Neural crest cell (in vitro differentiated cells): Measurements from ENCODE around the gene SEMA3C. TPM values are rescaled to one million over a fixed set of nuclear protein-coding genes. Genes with fewer than 3 reads are reported as not detected.

Experiments used
- DNase-seq: peaks from one replicate; pipeline ENCODE4 v3.0.0; 2021; ENCODE audit warnings: low read depth, mixed read lengths, low spot score
- H3K27ac Mint-ChIP-seq: one replicate; pipeline ENCODE4 v1.8.0; 2021; ENCODE audit warnings: mild to moderate bottlenecking, mixed read lengths; ENCODE audit not compliant: unreplicated experiment
- H3K27me3 Mint-ChIP-seq: 2 replicates; pipeline ENCODE4 v1.8.0; 2021; ENCODE audit warnings: low read depth, mild to moderate bottlenecking, mixed read lengths
- H3K36me3 Mint-ChIP-seq: 2 replicates; pipeline ENCODE4 v1.8.0; 2021; ENCODE audit warnings: low read depth, mild to moderate bottlenecking, mixed read lengths
- H3K4me1 Mint-ChIP-seq: 2 replicates; pipeline ENCODE4 v1.8.0; 2021; ENCODE audit warnings: mixed read lengths
- H3K4me3 Mint-ChIP-seq: one replicate; pipeline ENCODE4 v1.8.0; 2021; ENCODE audit warnings: mild to moderate bottlenecking, mixed read lengths
- H3K9me3 Mint-ChIP-seq: 2 replicates; pipeline ENCODE4 v1.8.0; 2021; ENCODE audit warnings: mixed read lengths
- CTCF ChIP-seq: fragments of 200-600 bp; sonication (generic); conservative IDR thresholded peaks from 2 replicates; pipeline ENCODE4 v1.5.0; 2021; ENCODE audit warnings: antibody characterized with exemption, mild to moderate bottlenecking
- total RNA-seq: library from RNA; stranded (reverse); gene quantifications from 2 replicates; pipeline ENCODE4 v1.2.1, GENCODE V29; 2021

SEMA3C gene
- total RNA-seq, 1 donor from 2014 or later, result 36.6 TPM

GRCh38 chr7:80869821-80870751 lies 48.8 kb downstream of the SEMA3C start:
- TF ChIP-seq CTCF, result no peak
- Mint-ChIP-seq H3K36me3 (no peaks in the 10 kb centered on the region), H3K4me3 (no peak overlapping the region)

GRCh38 chr7:80869106-80869784 lies 49.6 kb downstream of the SEMA3C start:
- DNase-seq, result no peak
- H3K36me3 Mint-ChIP-seq, result peaks cover 4% of the 10 kb centered on the region
- H3K27ac Mint-ChIP-seq, result no peak overlapping the region
- no peaks in the 10 kb centered on the region for H3K9me3 Mint-ChIP-seq
- H3K27me3 Mint-ChIP-seq, result no peaks in the 10 kb centered on the region
- H3K4me3 Mint-ChIP-seq, result no peak overlapping the region
- TF ChIP-seq CTCF, result no peak
- H3K4me1 Mint-ChIP-seq, result peaks cover 8% of the 10 kb centered on the region

More at GRCh38 chr7:80869821-80870751, 48.8 kb downstream of the SEMA3C start:
- Mint-ChIP-seq H3K9me3 (no peaks in the 10 kb centered on the region), H3K27me3 (no peaks in the 10 kb centered on the region), H3K4me1 (peaks cover 8% of the 10 kb centered on the region), H3K27ac (no peak overlapping the region)
- no peak for DNase-seq

- no peak overlapping the region for H3K27ac Mint-ChIP-seq
Measured at GRCh38 chr7:80868566-80868965, 50.3 kb downstream of the SEMA3C start.

GRCh38 chr7:80860554-80860953 lies 58.3 kb downstream of the SEMA3C start:
- H3K27ac Mint-ChIP-seq, result no peak overlapping the region
- no peak overlapping the region for H3K4me3 Mint-ChIP-seq
- peaks cover 17% of the 10 kb centered on the region for H3K36me3 Mint-ChIP-seq
- TF ChIP-seq CTCF, result no peak
- DNase-seq, result no peak
- no peaks in the 10 kb centered on the region for H3K27me3 Mint-ChIP-seq
- peaks cover 8% of the 10 kb centered on the region for H3K9me3 Mint-ChIP-seq
- H3K4me1 Mint-ChIP-seq, result peaks cover 12% of the 10 kb centered on the region

More at GRCh38 chr7:80868566-80868965, 50.3 kb downstream of the SEMA3C start:
- DNase-seq, result no peak
- Mint-ChIP-seq H3K4me3 (no peak overlapping the region), H3K36me3 (peaks cover 6% of the 10 kb centered on the region), H3K27me3 (no peaks in the 10 kb centered on the region), H3K4me1 (peaks cover 8% of the 10 kb centered on the region), H3K9me3 (no peaks in the 10 kb centered on the region)
- no peak for TF ChIP-seq CTCF

- peaks cover 13% of the 10 kb centered on the region for H3K36me3 Mint-ChIP-seq
- H3K27me3 Mint-ChIP-seq, result no peaks in the 10 kb centered on the region
- H3K4me3 Mint-ChIP-seq, result no peak overlapping the region
- H3K9me3 Mint-ChIP-seq, result peaks cover 8% of the 10 kb centered on the region
- H3K27ac Mint-ChIP-seq, result no peak overlapping the region
- no peak for DNase-seq
- no peak for TF ChIP-seq CTCF
- peaks cover 12% of the 10 kb centered on the region for H3K4me1 Mint-ChIP-seq
Measured at GRCh38 chr7:80859272-80859970, 59.4 kb downstream of the SEMA3C start.
